Colonic mucosa (tissue), 4 donors: ENCODE data around the gene FSD2. TPM values are rescaled to one million over a fixed set of nuclear protein-coding genes. Genes with fewer than 3 reads are reported as not detected.

ENCODE experiments used
- DNase-seq: peaks from one replicate; pipeline ENCODE4 v3.0.0-alpha.2; 2020
- H3K27ac ChIP-seq: fragments of 200-600 bp; one replicate; pipeline ENCODE4 v1.8.0; 2021
- H3K27me3 ChIP-seq: fragments of 200-600 bp; one replicate; pipeline ENCODE4 v1.8.0; 2021
- H3K36me3 ChIP-seq: fragments of 200-600 bp; one replicate; pipeline ENCODE4 v1.8.0; 2021
- H3K4me1 ChIP-seq: fragments of 200-600 bp; one replicate; pipeline ENCODE4 v1.8.0; 2021; ENCODE audit warnings: mild to moderate bottlenecking
- H3K4me3 ChIP-seq: fragments of 200-600 bp; one replicate; pipeline ENCODE4 v1.8.0; 2021
- H3K9ac ChIP-seq, 2 donors: one replicate each; pipeline ENCODE4 v1.7.0; 2013; ENCODE audit warnings: control low read depth in 2 of 2, low read depth in 2 of 2, low read length in 2 of 2
- H3K9me3 ChIP-seq: fragments of 200-600 bp; one replicate; pipeline ENCODE4 v1.8.0; 2021
- CTCF ChIP-seq: fragments of 200-600 bp; IDR thresholded peaks from one replicate; pipeline ENCODE4 v1.8.0; 2022; ENCODE audit warnings: antibody characterized with exemption, mild to moderate bottlenecking
- intact Hi-C: fragments of 100-400 bp; cut with DNase I; formaldehyde crosslinking; loops from one replicate; pipeline ENCODE4 v1.14.1; 2022
- total RNA-seq, 2 donors: library from RNA; stranded (reverse); fragmentation: NEBNext Ultra II Directional in 1 of 2; extraction: Animal tissue kit (Norgen Biotek cat#: 25700) in 1 of 2; gene quantifications; one replicate each; pipeline ENCODE4 v1.2.1, GENCODE V29; 2021
- donor health status: healthy.
- donor health status: DM: no; HTN: no; CAD: no.
- donor health status: DM: no; HTN: no; CAD: no.

FSD2 gene
- total RNA-seq, 2 donors from 2014 or later = not detected

DNA sequence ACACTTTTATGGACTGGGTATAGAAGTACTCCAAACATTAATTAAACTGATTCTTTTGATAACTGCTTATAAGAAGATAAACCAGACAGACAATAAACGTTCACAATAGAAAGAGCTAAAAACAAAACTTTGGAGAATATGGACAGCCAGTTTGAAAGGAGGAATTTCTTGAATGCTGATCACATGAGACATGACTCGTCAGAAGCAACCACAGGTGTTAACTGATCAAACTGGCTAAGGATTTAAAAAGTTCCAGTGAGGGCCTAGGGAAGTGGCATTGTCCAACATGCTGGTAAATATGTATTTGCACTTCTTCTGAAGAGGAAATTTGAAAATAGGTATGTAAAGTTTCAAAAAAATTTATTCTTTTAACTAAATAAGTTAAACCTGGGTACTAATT, 66.8 kb downstream of the FSD2 start:
- Histone ChIP-seq H3K36me3 (no peaks in the 10 kb centered on the region), H3K9ac (no peak overlapping the region), H3K9me3 (no peaks in the 10 kb centered on the region), H3K4me3 (no peak overlapping the region), H3K27me3 (no peaks in the 10 kb centered on the region), H3K4me1 (no peaks in the 10 kb centered on the region), H3K27ac (no peak overlapping the region)
- intact Hi-C loops = no loop called here
- no peak for DNase-seq
- TF ChIP-seq CTCF = no peak

DNA sequence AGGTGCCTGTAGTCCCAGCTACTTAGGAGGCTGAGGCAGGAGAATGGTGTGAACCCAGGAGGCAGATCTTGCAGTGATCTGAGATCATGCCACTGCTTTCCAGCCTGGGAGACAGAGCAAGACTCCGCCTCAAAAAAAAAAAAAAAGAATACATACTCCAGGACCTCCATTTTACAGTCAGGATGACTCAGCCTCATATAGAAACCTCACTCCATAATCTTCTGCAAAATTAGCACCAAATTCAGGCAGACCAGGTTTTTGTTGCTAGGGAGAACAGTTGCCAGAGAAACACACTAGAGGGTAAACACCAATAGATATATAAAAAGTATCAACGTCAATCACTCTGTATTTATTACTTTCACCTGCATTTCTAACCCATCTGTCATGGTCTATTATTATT, 67.9 kb downstream of the FSD2 start:
- Histone ChIP-seq H3K9ac (no peak overlapping the region), H3K36me3 (no peaks in the 10 kb centered on the region), H3K9me3 (no peaks in the 10 kb centered on the region), H3K27ac (no peak overlapping the region), H3K4me1 (no peaks in the 10 kb centered on the region), H3K4me3 (no peak overlapping the region), H3K27me3 (no peaks in the 10 kb centered on the region)
- no peak for DNase-seq
- TF ChIP-seq CTCF = no peak
- intact Hi-C loops = no loop called here

DNA sequence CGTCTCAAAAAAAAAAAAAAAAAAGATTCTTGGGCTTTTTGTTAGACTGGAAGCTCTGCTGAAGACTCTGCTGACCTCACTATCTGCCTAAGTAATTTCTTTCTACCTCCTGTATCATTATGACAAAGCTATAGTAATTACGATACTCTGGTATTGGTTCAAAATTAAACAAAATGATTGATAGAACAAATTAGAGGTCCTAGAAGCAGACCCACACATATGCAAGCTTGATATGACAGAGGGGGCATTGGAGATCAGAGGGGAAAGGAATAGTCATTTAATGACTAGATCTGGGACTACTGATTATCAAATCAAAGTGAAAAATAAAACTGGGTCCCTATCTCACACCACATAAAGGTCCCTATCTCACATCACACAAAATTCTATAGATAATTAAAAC, 74.3 kb downstream of the FSD2 start:
- DNase-seq = no peak
- H3K4me3 ChIP-seq = no peak overlapping the region
- intact Hi-C loops = no loop called here
- no peaks in the 10 kb centered on the region for H3K9me3 ChIP-seq
- H3K4me1 ChIP-seq = no peaks in the 10 kb centered on the region
- no peak for TF ChIP-seq CTCF
- H3K9ac ChIP-seq = no peak overlapping the region
- no peak overlapping the region for H3K27ac ChIP-seq
- no peaks in the 10 kb centered on the region for H3K36me3 ChIP-seq
- no peaks in the 10 kb centered on the region for H3K27me3 ChIP-seq

DNA sequence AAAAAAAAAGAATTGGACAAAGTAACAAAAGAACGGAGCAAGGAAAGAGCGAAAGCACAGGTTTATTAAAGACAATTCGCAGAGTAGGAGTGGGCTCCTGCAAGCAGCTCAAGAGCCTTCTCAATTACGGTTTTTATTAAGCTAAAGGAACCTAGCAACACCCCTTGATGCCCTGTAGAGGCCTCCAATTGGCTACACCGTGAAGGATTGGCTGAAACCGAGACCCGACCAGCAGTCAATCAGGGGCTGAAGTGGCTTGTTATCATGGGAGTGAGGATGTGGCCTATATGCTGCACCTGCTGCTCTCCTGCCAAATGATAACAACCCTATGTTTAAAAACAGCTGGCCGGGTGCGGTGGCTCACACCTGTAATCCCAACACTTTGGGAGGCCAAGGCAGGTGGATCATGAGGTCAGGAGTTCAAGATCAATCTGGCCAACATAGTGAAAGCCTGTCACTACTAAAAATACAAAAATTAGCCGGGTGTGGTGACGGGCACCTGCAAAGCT, 75.8 kb downstream of the FSD2 start:
- no peak for TF ChIP-seq CTCF
- Histone ChIP-seq H3K36me3 (no peaks in the 10 kb centered on the region), H3K4me1 (no peaks in the 10 kb centered on the region), H3K9ac (no peak overlapping the region), H3K27ac (no peak overlapping the region), H3K9me3 (no peaks in the 10 kb centered on the region), H3K27me3 (no peaks in the 10 kb centered on the region), H3K4me3 (no peak overlapping the region)
- no peak for DNase-seq
- intact Hi-C loops = no loop called here

DNA sequence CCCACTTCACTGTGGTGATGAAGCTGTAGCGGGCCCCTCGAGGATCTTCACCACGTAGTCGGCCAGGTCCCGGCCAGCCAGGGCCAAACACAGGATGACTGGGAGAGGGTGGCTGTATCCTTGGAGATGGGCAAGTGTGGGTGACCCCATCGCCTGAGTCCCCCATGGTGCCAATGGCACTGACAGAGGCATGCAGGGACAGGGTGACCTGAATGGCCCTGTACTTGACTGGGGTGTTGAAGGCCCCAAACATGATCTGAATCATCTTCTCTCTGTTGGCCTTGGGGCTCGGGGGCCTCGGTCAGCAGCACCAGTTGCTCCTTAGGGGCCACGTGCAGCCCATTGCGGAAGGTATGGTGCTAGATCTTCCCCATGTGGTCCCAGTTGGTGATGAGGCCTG, 79.1 kb downstream of the FSD2 start:
- intact Hi-C loops = no loop called here
- H3K36me3 ChIP-seq = no peaks in the 10 kb centered on the region
- no peak overlapping the region for H3K4me3 ChIP-seq
- no peaks in the 10 kb centered on the region for H3K4me1 ChIP-seq
- H3K27ac ChIP-seq = no peak overlapping the region
- no peak for DNase-seq
- H3K9me3 ChIP-seq = no peaks in the 10 kb centered on the region
- no peak overlapping the region for H3K9ac ChIP-seq
- no peak for TF ChIP-seq CTCF
- no peaks in the 10 kb centered on the region for H3K27me3 ChIP-seq

DNA sequence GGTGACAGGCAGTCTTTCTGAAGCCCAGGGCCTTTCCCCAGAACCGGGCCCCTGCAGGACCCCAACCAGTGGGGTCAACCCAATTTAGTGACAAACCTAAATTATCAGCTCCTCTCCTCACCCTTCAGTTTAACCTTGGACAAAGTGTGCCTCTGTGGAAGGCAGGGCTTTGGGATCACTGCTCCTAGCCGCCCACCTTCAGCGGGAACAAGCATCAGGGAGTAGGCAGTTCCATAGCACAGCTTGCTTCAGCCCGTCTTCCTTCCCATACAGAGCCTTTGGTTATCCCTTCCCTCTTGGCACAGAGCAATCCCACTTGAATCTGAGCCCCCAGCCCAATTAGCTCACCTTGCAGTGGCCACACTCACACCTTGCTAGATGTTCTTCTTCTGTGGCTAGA, 90.9 kb downstream of the FSD2 start:
- no peaks in the 10 kb centered on the region for H3K36me3 ChIP-seq
- H3K4me3 ChIP-seq = no peak overlapping the region
- intact Hi-C loops = no loop called here
- DNase-seq = no peak
- H3K27ac ChIP-seq = no peak overlapping the region
- peaks cover 5% of the 10 kb centered on the region for H3K4me1 ChIP-seq
- TF ChIP-seq CTCF = no peak
- H3K27me3 ChIP-seq = no peaks in the 10 kb centered on the region
- H3K9ac ChIP-seq = no peak overlapping the region
- H3K9me3 ChIP-seq = no peaks in the 10 kb centered on the region
